ENCODE results near the gene DLGAP1. TPM values are rescaled to one million over a fixed set of nuclear protein-coding genes. Genes with fewer than 3 reads are reported as not detected.

DLGAP1 gene
- total and polyA plus RNA-seq, 10 of the 15 experiments (the other 5 are each of a cell fraction or from before 2014, with no cell fraction given) = 0.23 to 27.6 (median 1.9) TPM

DNA sequence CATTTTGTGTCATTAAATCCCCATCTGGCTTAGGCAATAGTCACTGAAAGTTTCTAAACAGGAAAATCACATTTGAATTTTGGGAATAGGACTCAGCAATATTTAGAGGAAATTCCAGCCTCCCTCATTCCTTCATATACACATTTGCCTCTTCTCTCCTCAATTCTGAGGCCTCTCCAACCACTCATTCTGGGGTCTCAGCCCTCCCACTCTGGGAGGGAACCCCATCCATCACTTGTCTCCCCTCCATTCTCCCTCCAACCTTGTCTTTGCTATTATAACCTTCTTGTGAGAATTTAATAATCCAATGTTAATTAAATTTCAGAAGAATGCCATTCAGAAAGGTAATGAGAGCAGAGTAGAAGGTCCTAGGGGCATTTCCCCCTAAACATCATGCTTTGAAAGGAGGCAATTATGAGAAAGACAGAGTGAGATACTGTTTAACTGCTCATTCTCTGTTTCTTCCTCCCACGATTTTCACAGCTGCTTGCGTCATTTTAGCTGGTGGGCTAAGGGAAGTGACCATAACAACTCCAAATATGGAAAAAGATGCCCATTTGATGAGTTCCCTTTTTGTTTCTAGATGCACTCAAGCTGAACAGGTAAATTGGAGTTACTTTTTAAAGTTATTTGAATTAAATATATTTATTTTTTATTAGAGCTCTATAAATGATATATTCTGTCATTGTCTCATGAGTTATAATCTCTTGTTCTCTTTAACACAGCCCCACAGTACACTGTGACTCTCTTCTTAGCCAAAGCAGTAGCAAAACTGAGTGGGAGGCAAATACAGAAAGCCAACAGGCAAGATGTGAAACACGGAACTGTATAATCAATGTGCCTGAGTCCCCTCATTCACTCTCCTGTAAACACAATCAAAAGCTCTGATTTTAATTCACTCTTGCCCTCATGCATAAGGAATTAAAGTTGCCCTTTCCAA is 135.1 kb downstream of the DLGAP1 start (continued):
- peak; percentile 38; the same call in 1 of the 2 replicates for TF ChIP-seq ZNF592 (IDR thresholded peaks at IDR 0.05)
- peak; percentile 61; the same call in 1 of the 2 replicates for TF ChIP-seq SPI1 (IDR thresholded peaks at IDR 0.05; ENCODE audit: borderline replicate concordance, insufficient read depth, low read depth, low read length)
- TF ChIP-seq CREB1 (IDR thresholded peaks at IDR 0.05; ENCODE audit: low read depth) = 0 out of 2 replicates have a peak, but pooled peaks have one; percentile 28
- no peak for TF ChIP-seq STAT1 (conservative IDR thresholded peaks at IDR 0.05)
- no peak for TF ChIP-seq RB1 (IDR thresholded peaks at IDR 0.05; ENCODE audit: borderline replicate concordance)
- TF ChIP-seq IRF4 (IDR thresholded peaks at IDR 0.05; ENCODE audit: low read depth, low read length) = 0 out of 2 replicates have a peak, but pooled peaks have one; percentile 21
- peak in 1 of 2 experiments; percentile 65; a peak in 1 of 4 replicates for TF ChIP-seq SRF (IDR thresholded peaks at IDR 0.05; ENCODE audit: low read depth in 2 of 2, low read length in 2 of 2)
- no peak for TF ChIP-seq IRF3 (IDR thresholded peaks at IDR 0.05)
- no peak for TF ChIP-seq CEBPZ (IDR thresholded peaks at IDR 0.05; ENCODE audit: low read depth, low read length)
- TF ChIP-seq MTA2 (IDR thresholded peaks at IDR 0.05; ENCODE audit: low read depth) = peak; percentile 99
- no peak for TF ChIP-seq TBL1XR1 (IDR thresholded peaks at IDR 0.05; ENCODE audit: low read depth, low read length)
- no peak; the same call in 1 of the 2 replicates for TF ChIP-seq NR2F1 (conservative IDR thresholded peaks at IDR 0.05)
- TF ChIP-seq ZNF274 (IDR thresholded peaks at IDR 0.05; ENCODE audit: insufficient read depth, insufficient read length) = no peak
- 0 out of 2 replicates have a peak, but pooled peaks have one; percentile 41 for TF ChIP-seq ZNF207 (IDR thresholded peaks at IDR 0.05; ENCODE audit: borderline replicate concordance)
- TF ChIP-seq EGR1 (IDR thresholded peaks at IDR 0.05; ENCODE audit: borderline replicate concordance in 1 of 2, low read depth in 2 of 2, low read length in 2 of 2) = no peak
- no peak for TF ChIP-seq NFXL1 (IDR thresholded peaks at IDR 0.05; ENCODE audit: borderline replicate concordance)
- no peak for TF ChIP-seq TCF3 (IDR thresholded peaks at IDR 0.05; ENCODE audit: borderline replicate concordance, insufficient read depth, low read depth, low read length)
- no peak for TF ChIP-seq NR2C2 (IDR thresholded peaks at IDR 0.05; ENCODE audit: borderline replicate concordance, control insufficient read depth, insufficient read length, low read depth)
- TF ChIP-seq YY1 (IDR thresholded peaks at IDR 0.05; ENCODE audit: low read depth, low read length) = no peak
- peak; percentile 78 for TF ChIP-seq MEF2B (IDR thresholded peaks at IDR 0.05; ENCODE audit: partially characterized antibody, poor library complexity, severe bottlenecking)
- TF ChIP-seq SIX5 (IDR thresholded peaks at IDR 0.05; ENCODE audit: low read depth, low read length, severe bottlenecking) = no peak
